ENCODE measurements around the gene DDR2.

Gene DDR2

GRCh38 chr1:162590686-162591085 is 41.6 kb upstream of the DDR2 start:
- TF ChIP-seq OSR1 (CRISPR knock-in tag; IDR thresholded peaks at IDR 0.05) (no peak), POU6F1 (CRISPR knock-in tag; IDR thresholded peaks at IDR 0.05; ENCODE audit: borderline replicate concordance, low read depth) (no peak), CREB5 (CRISPR knock-in tag; IDR thresholded peaks at IDR 0.05; ENCODE audit: low read depth) (no peak), SNAI2 (CRISPR knock-in tag; IDR thresholded peaks at IDR 0.05) (no peak), PATZ1 (CRISPR knock-in tag; IDR thresholded peaks at IDR 0.05; ENCODE audit: borderline replicate concordance) (no peak), ARNTL (CRISPR knock-in tag; IDR thresholded peaks at IDR 0.05; ENCODE audit: borderline replicate concordance, low read depth) (no peak), ESRRG (CRISPR knock-in tag; IDR thresholded peaks at IDR 0.05) (no peak), BACH2 (CRISPR knock-in tag; IDR thresholded peaks at IDR 0.05; ENCODE audit: borderline replicate concordance) (no peak), ZFP3 (CRISPR knock-in tag; IDR thresholded peaks at IDR 0.05) (no peak), CSRNP3 (CRISPR knock-in tag; IDR thresholded peaks at IDR 0.05) (no peak), ZNF8 (CRISPR knock-in tag; IDR thresholded peaks at IDR 0.05) (no peak), RARB (CRISPR knock-in tag; IDR thresholded peaks at IDR 0.05) (no peak), CSDC2 (CRISPR knock-in tag; IDR thresholded peaks at IDR 0.05) (no peak), TOX (CRISPR knock-in tag; IDR thresholded peaks at IDR 0.05; ENCODE audit: borderline replicate concordance) (no peak), ZC3H10 (CRISPR knock-in tag; IDR thresholded peaks at IDR 0.05) (no peak), ZFP30 (CRISPR knock-in tag; IDR thresholded peaks at IDR 0.05) (no peak), ZNF70 (CRISPR knock-in tag; IDR thresholded peaks at IDR 0.05) (no peak), PPARA (CRISPR knock-in tag; IDR thresholded peaks at IDR 0.05; ENCODE audit: borderline replicate concordance) (no peak), TSHZ2 (CRISPR knock-in tag; IDR thresholded peaks at IDR 0.05) (no peak), TCF4 (CRISPR knock-in tag; IDR thresholded peaks at IDR 0.05; ENCODE audit: borderline replicate concordance) (no peak)
- ATAC-seq, result no peak

GRCh38 chr1:162596514-162597170 is 35.6 kb upstream of the DDR2 start:
- no peak for ATAC-seq
- no peak for TF ChIP-seq BACH2 (CRISPR knock-in tag; IDR thresholded peaks at IDR 0.05; ENCODE audit: borderline replicate concordance)
- TF ChIP-seq SNAI2 (CRISPR knock-in tag; IDR thresholded peaks at IDR 0.05), result no peak

- TF ChIP-seq ZNF70 (CRISPR knock-in tag; IDR thresholded peaks at IDR 0.05) (no peak), TOX (CRISPR knock-in tag; IDR thresholded peaks at IDR 0.05; ENCODE audit: borderline replicate concordance) (no peak)
- ATAC-seq, result no peak
Measured at GRCh38 chr1:162599451-162599850, 32.8 kb upstream of the DDR2 start.

Measured in SK-N-SH treated with all-trans-retinoic acid at 6 μM for 48 hours (cell line).